ENCODE results near the gene SHC4. TPM values are rescaled to one million over a fixed set of nuclear protein-coding genes. Genes with fewer than 3 reads are reported as not detected.

Gene SHC4
- total and polyA plus RNA-seq, 9 of the 15 experiments (the other 6 are each of a cell fraction or from before 2014, with no cell fraction given) = 0.43 to 1.2 (median 0.67) TPM

GRCh38 chr15:48986240-48986639 lies 22.5 kb upstream of the SHC4 start:
- Histone ChIP-seq H3K4me2 (ENCODE audit: insufficient read depth, low read length) (no peak overlapping the region), H3K27ac (ENCODE audit: extremely low read depth, low read depth, low read length) (no peak overlapping the region), H3K9ac (ENCODE audit: insufficient read depth in 1 of 2, low read depth in 2 of 2, low read length in 2 of 2) (no peak overlapping the region), H4K20me1 (replicated peaks; ENCODE audit: control insufficient read depth, insufficient read depth, low read length) (no peaks in the 10 kb centered on the region), H3K36me3 (ENCODE audit: control insufficient read depth, insufficient read depth, low read length) (peaks cover 8% of the 10 kb centered on the region; the same call in 1 of the 3 replicates), H3K79me2 (ENCODE audit: control insufficient read depth, insufficient read depth, low read length) (no peaks in the 10 kb centered on the region), H3K4me1 (replicated peaks in 1 of 2; ENCODE audit: control insufficient read depth in 2 of 2, insufficient read depth in 2 of 2, low read length in 2 of 2) (no peaks in the 10 kb centered on the region; a peak in 1 of 5 replicates), H3K4me3 (no peak overlapping the region), H2AFZ (ENCODE audit: low read depth, low read length) (no peak overlapping the region), H3K9me1 (ENCODE audit: control insufficient read depth, insufficient read depth, low read length) (no peaks in the 10 kb centered on the region), H3K27me3 (ENCODE audit: control insufficient read depth in 2 of 2, insufficient read depth in 2 of 2, low read length in 2 of 2) (no peaks in the 10 kb centered on the region), H3K9me3 (replicated peaks; ENCODE audit: control insufficient read depth, insufficient read depth, low read depth, low read length) (no peaks in the 10 kb centered on the region)
- intact Hi-C loops (cut with micrococcal nuclease) (no loop called here), in situ Hi-C loops (cut with MboI) (no loop called here)
- no peak for DNase-seq (ENCODE audit: extremely low read depth in 1 of 4, low spot score in 3 of 4)
- TF ChIP-seq E2F1 (CRISPR knock-in tag; IDR thresholded peaks at IDR 0.05) (no peak), ERF (CRISPR knock-in tag; IDR thresholded peaks at IDR 0.05) (no peak), HNRNPLL (IDR thresholded peaks at IDR 0.05; ENCODE audit: low read depth, low read length, poor library complexity, severe bottlenecking) (no peak), ZNF586 (CRISPR knock-in tag; conservative IDR thresholded peaks at IDR 0.05) (no peak), DDX20 (tag; IDR thresholded peaks at IDR 0.05; ENCODE audit: low read depth) (no peak), ZNF23 (CRISPR knock-in tag; IDR thresholded peaks at IDR 0.05) (no peak), FOXA3 (CRISPR knock-in tag; conservative IDR thresholded peaks at IDR 0.05 in 1 of 2, IDR thresholded peaks at IDR 0.05 in 1 of 2) (no peak), POU5F1 (IDR thresholded peaks at IDR 0.05; ENCODE audit: borderline replicate concordance, low read depth, low read length, partially characterized antibody) (no peak), BRF2 (IDR thresholded peaks at IDR 0.05; ENCODE audit: borderline replicate concordance, insufficient read depth, insufficient read length) (no peak), ESRRB (CRISPR knock-in tag; IDR thresholded peaks at IDR 0.05; ENCODE audit: borderline replicate concordance) (no peak), HNRNPL (IDR thresholded peaks at IDR 0.05; ENCODE audit: low read depth, low read length) (no peak), CHD2 (IDR thresholded peaks at IDR 0.05; ENCODE audit: low read depth, low read length) (no peak), FOS (IDR thresholded peaks at IDR 0.05; ENCODE audit: extremely low read depth, insufficient read length) (no peak), MYNN (IDR thresholded peaks at IDR 0.05) (no peak), MYNN (CRISPR knock-in tag; IDR thresholded peaks at IDR 0.05) (no peak)
- FAIRE-seq = no peak
- BruUV-seq (replicated peaks) = no TSS peak
- ATAC-seq = no peak
- POLR2A ChIA-PET = interaction anchor here (2.1 kb wide), 1 partner anchor 10 kb away, joined by 9 read pairs; no protein-coding TSS in a partner anchor
- 12% methylated on average over 5 of the region's 5 CpGs for WGBS (ENCODE audit: insufficient coverage, low coverage, missing lambda C conversion rate)
- CTCF ChIA-PET (ENCODE audit: low intra/inter-chr PET ratio) = no interaction called here

Measured in K562 (cell line).